HepG2 (cell line): ENCODE results near the gene CDK5RAP1. TPM values are rescaled to one million over a fixed set of nuclear protein-coding genes. Genes with fewer than 3 reads are reported as not detected.
"Not testable (repeated sequence)": the region's sequence is repeated elsewhere in the genome, so short reads cannot be mapped to it uniquely, and the experiment has no call there.

ENCODE experiments used
- ATAC-seq: fragments of 200-7000 bp; cut with Tn5 transposase; 3 replicates; pipeline ENCODE4 v1.9.1; 2020; ENCODE audit warnings: mild to moderate bottlenecking, moderate library complexity
- BruUV-seq: library from RNA; stranded (reverse); fragments of 400-500 nt; replicated peaks from 2 replicates; lab custom pipeline; 2021; lab: Mats Ljungman, UMichigan
- CTCF ChIA-PET: fragments of 300-600 bp; formaldehyde crosslinking; extraction: SDS; loops from one replicate; lab custom pipeline; 2021; ENCODE audit warnings: low total read pairs, inconsistent platforms, low intra/inter-chr PET ratio; lab: Yijun Ruan, JAX
- POLR2A ChIA-PET: fragments of 350-600 bp; sonication (Branson Sonifier 250); formaldehyde crosslinking; loops from one replicate; lab custom pipeline; 2020; ENCODE audit warnings: antibody characterized with exemption, inconsistent platforms; lab: Yijun Ruan, JAX
- DNase-seq: peaks from one replicate; pipeline ENCODE4 v3.0.0-alpha.2; 2015; ENCODE audit warnings: low spot score
- FAIRE-seq: peaks from 3 replicates; lab custom pipeline; 2011; peaks lifted over from hg19 to GRCh38; lab: Jason Lieb, UNC
- H2AFZ ChIP-seq: one replicate; pipeline ENCODE4 v1.6.1; 2011; ENCODE audit warnings: low read length, inconsistent platforms
- H3K27ac ChIP-seq: fragments of 300-600 bp; 3 replicates; pipeline ENCODE4 v1.8.0; 2011; ENCODE audit warnings: mixed run types, mild to moderate bottlenecking, mixed read lengths, low read length, inconsistent platforms; ENCODE audit not compliant: insufficient read depth; ENCODE audit errors: extremely low read length
- H3K27me3 ChIP-seq, 2 experiments: fragments of 200-600 bp in 1 of 2; 2 replicates in 1 of 2; 3 replicates in 1 of 2; pipeline versions ENCODE4 v1.6.0 to v1.8.0; 2011; ENCODE audit warnings: low read length in 2 of 2, mild to moderate bottlenecking in 2 of 2, moderate library complexity in 2 of 2, inconsistent platforms in 1 of 2; ENCODE audit not compliant: insufficient read depth in 2 of 2, control insufficient read depth in 1 of 2
- H3K36me3 ChIP-seq, 2 experiments: fragments of 200-600 bp in 1 of 2; replicated peaks in 1 of 2; 2 replicates in 1 of 2; 3 replicates in 1 of 2; pipeline versions ENCODE4 v1.5.1 to v1.8.0; 2011; ENCODE audit warnings: low read length in 2 of 2, inconsistent platforms in 1 of 2; ENCODE audit not compliant: insufficient read depth in 2 of 2, control insufficient read depth in 1 of 2
- H3K4me1 ChIP-seq: 2 replicates; pipeline ENCODE4 v1.5.1; 2012; ENCODE audit warnings: low read length, inconsistent platforms; ENCODE audit not compliant: insufficient read depth
- H3K4me2 ChIP-seq: 2 replicates; pipeline ENCODE4 v1.6.0; 2011; ENCODE audit warnings: low read depth, low read length, inconsistent platforms
- H3K4me3 ChIP-seq, 3 experiments: fragments of 200-600 bp in 1 of 3; sonication (generic), shearing (Covaris generic) in 1 of 3; replicated peaks in 1 of 3; 2 replicates each; pipeline ENCODE4 v1.5.1; 2011 to 2016; ENCODE audit warnings: low read length in 3 of 3, inconsistent platforms in 2 of 3, low read depth in 2 of 3, mild to moderate bottlenecking in 2 of 3, control low read depth in 1 of 3, mixed read lengths in 1 of 3; ENCODE audit not compliant: insufficient read depth in 1 of 3
- H3K79me2 ChIP-seq: one replicate; pipeline ENCODE4 v1.6.1; 2011; ENCODE audit warnings: low read length, inconsistent platforms; ENCODE audit not compliant: insufficient read depth
- H3K9ac ChIP-seq: 2 replicates; pipeline ENCODE4 v1.6.0; 2011; ENCODE audit warnings: mild to moderate bottlenecking, low read depth, low read length, inconsistent platforms; ENCODE audit not compliant: insufficient read depth
- H3K9me3 ChIP-seq: 2 replicates; pipeline ENCODE4 v1.5.1; 2012; ENCODE audit warnings: mild to moderate bottlenecking, low read length
- H4K20me1 ChIP-seq: 2 replicates; pipeline ENCODE4 v1.6.0; 2011; ENCODE audit warnings: inconsistent platforms, mild to moderate bottlenecking, low read length, moderate library complexity; ENCODE audit not compliant: insufficient read depth
- SKI ChIP-seq: fragments of 450-650 bp; IDR thresholded peaks from one replicate; pipeline ENCODE4 v1.6.1; 2018; ENCODE audit warnings: mild to moderate bottlenecking; ENCODE audit not compliant: partially characterized antibody
- ZNF703 ChIP-seq: sonication (generic); formaldehyde crosslinking; IDR thresholded peaks from 2 replicates; pipeline ENCODE4 v1.5.1; 2020; ENCODE audit warnings: missing genetic modification reagents, mild to moderate bottlenecking, moderate library complexity, borderline replicate concordance
- WGBS: methylation state at CpG from one replicate; pipeline ENCODE4 v1.1.6; 2017; ENCODE audit warnings: low lambda C conversion rate; 5-methylcytosine and 5-hydroxymethylcytosine counted together
- in situ Hi-C: cut with HindIII; loops from 2 replicates; pipeline ENCODE4 v1.10.0; 2017; ENCODE audit warnings: low pct_unique_long_range_greater_than_20kb; ENCODE audit not compliant: extremely low pct_ligation_motif_present
- intact Hi-C: fragments of 100-400 bp; cut with micrococcal nuclease; formaldehyde crosslinking; loops from one replicate; pipeline ENCODE4 v1.10.0; 2022; ENCODE audit not compliant: unreplicated experiment
- polyA plus RNA-seq, 8 experiments: library from polyadenylated mRNA; depleted of rRNA in 3 of 8; stranded (reverse) in 7 of 8; unstranded in 1 of 8; fragments of >200 nt; fragmentation: Illumina TruSeq in 4 of 8; extraction: Trizol in 4 of 8; gene quantifications; 2 replicates each; pipeline versions ENCODE4 v1.2.1 to v1.2.3, GENCODE V29; 2011 to 2016; ENCODE audit warnings: low read depth in 4 of 8, missing spikeins in 1 of 8, mixed read lengths in 1 of 8; ENCODE audit not compliant: insufficient read depth in 1 of 8
- total RNA-seq, 5 experiments: library from RNA; depleted of rRNA; stranded (reverse); fragments of >200 nt; fragmentation: Illumina TruSeq; extraction: Trizol; gene quantifications; 2 replicates each; pipeline ENCODE4 v1.2.3, GENCODE V29; 2016; ENCODE audit warnings: low read depth in 1 of 5
- TF ChIP-seq, protein P1 (sequence below): sonication (generic); formaldehyde crosslinking; IDR thresholded peaks from one replicate; pipeline ENCODE4 v1.5.1; 2020; ENCODE audit warnings: mild to moderate bottlenecking, missing genetic modification reagents; ENCODE audit errors: not compliant biosample characterization

Gene CDK5RAP1
- total and polyA plus RNA-seq, 2 of the 13 experiments (the other 11 are each of a cell fraction or from before 2014, with no cell fraction given): 53.6 to 98.2 TPM

DNA sequence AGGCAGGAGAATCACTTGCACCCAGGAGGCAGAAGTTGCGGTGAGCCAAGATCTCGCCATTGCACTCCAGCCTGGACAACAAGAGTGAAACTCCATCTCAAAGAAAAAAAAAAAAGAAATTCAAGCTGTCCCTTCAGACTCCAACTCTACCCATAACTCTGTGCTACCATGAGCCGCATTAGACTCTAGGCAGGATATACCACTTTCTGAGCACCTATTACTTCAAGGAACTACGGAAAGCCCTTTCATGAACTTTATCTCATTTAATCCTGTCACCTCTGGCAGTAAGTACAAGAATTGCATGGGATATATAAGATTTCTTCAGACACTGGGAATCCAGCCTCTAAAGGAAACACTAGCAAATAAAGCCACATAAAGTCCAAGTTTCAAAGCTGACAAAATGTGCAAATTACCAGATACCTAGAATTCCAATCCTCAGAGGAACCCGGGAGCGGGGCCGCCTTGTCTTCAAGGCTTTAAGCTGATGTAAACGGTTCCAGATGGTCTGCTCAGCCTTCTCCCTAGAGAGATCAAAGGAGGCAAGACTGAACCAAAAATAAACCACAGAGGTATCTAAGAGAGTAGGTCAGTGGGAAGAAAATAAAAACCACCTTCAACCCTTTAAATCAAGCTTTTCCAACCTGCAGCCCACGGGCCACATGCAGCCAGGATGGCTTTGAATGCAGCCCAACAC is 9.4 kb downstream of the CDK5RAP1 start (continued):
- TF ChIP-seq, protein P1, sequence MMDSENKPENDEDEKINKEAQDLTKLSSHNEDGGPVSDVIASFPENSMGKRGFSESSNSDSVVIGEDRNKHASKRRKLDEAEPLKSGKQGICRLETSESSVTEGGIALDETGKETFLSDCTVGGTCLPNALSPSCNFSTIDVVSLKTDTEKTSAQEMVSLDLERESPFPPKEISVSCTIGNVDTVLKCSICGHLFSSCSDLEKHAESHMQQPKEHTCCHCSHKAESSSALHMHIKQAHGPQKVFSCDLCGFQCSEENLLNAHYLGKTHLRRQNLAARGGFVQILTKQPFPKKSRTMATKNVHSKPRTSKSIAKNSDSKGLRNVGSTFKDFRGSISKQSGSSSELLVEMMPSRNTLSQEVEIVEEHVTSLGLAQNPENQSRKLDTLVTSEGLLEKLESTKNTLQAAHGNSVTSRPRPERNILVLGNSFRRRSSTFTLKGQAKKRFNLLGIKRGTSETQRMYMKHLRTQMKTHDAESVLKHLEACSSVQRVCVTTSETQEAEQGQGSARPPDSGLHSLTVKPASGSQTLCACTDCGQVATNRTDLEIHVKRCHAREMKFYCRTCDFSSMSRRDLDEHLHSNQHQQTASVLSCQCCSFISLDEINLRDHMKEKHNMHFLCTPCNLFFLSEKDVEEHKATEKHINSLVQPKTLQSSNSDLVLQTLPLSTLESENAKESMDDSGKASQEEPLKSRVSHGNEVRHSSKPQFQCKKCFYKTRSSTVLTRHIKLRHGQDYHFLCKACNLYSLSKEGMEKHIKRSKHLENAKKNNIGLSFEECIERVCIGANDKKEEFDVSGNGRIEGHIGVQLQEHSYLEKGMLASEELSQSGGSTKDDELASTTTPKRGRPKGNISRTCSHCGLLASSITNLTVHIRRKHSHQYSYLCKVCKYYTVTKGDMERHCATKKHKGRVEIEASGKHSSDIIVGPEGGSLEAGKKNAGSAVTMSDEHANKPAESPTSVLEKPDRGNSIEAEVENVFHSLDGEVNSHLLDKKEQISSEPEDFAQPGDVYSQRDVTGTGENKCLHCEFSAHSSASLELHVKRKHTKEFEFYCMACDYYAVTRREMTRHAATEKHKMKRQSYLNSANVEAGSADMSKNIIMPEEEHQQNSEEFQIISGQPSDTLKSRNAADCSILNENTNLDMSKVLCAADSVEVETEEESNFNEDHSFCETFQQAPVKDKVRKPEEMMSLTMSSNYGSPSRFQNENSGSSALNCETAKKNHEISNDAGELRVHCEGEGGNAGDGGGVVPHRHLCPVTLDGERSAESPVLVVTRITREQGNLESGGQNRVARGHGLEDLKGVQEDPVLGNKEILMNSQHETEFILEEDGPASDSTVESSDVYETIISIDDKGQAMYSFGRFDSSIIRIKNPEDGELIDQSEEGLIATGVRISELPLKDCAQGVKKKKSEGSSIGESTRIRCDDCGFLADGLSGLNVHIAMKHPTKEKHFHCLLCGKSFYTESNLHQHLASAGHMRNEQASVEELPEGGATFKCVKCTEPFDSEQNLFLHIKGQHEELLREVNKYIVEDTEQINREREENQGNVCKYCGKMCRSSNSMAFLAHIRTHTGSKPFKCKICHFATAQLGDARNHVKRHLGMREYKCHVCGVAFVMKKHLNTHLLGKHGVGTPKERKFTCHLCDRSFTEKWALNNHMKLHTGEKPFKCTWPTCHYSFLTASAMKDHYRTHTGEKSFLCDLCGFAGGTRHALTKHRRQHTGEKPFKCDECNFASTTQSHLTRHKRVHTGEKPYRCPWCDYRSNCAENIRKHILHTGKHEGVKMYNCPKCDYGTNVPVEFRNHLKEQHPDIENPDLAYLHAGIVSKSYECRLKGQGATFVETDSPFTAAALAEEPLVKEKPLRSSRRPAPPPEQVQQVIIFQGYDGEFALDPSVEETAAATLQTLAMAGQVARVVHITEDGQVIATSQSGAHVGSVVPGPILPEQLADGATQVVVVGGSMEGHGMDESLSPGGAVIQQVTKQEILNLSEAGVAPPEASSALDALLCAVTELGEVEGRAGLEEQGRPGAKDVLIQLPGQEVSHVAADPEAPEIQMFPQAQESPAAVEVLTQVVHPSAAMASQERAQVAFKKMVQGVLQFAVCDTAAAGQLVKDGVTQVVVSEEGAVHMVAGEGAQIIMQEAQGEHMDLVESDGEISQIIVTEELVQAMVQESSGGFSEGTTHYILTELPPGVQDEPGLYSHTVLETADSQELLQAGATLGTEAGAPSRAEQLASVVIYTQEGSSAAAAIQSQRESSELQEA: no peak
- TF ChIP-seq ZNF703: no peak
- TF ChIP-seq SKI: no peak
- TF ChIP-seq, all 625 proteins: peak for 0

DNA sequence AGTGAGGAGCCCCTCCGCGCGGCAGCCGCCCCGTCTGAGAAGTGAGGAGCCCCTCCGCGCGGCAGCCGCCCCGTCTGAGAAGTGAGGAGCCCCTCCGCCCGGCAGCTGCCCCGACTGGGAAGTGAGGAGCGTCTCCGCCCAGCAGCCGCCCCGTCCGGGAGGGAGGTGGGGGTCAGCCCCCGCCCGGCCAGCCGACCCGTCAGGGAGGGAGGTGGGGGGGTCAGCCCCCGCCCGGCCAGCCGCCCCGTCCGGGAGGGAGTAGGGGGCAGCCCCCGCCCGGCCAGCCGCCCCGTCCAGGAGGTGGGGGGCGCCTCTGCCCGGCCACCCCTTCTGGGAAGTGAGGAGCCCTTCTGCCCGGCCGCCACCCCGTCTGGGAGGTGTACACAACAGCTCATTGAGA is 12.0 kb downstream of the CDK5RAP1 start:
- H3K27me3 ChIP-seq, H3K4me2 ChIP-seq, H2AFZ ChIP-seq, DNase-seq, ATAC-seq, BruUV-seq, H3K9ac ChIP-seq, H4K20me1 ChIP-seq, H3K4me3 ChIP-seq, H3K79me2 ChIP-seq, H3K9me3 ChIP-seq, POLR2A ChIA-PET, H3K27ac ChIP-seq, CTCF ChIA-PET, FAIRE-seq, in situ Hi-C loops, intact Hi-C loops: not testable (repeated sequence)
- Histone ChIP-seq H3K4me1 (peaks cover 19% of the 10 kb centered on the region), H3K36me3 (peaks cover 28 to 76% of the 10 kb centered on the region in 2 experiments)
- 98% methylated on average over 27 of the region's 36 CpGs for WGBS
